WTC11 (cell line): ENCODE measurements around the gene AMPD3.

Experiments
- JUN ChIP-seq: sonication (generic); formaldehyde crosslinking; IDR thresholded peaks from 2 replicates; pipeline ENCODE4 v1.8.0; 2023; ENCODE audit warnings: mild to moderate bottlenecking, missing genetic modification reagents
- TF ChIP-seq, protein P1 (sequence below): fragments of 200-600 bp; IDR thresholded peaks from 2 replicates; pipeline ENCODE4 v1.8.0; 2022; ENCODE audit warnings: antibody characterized with exemption

DNA sequence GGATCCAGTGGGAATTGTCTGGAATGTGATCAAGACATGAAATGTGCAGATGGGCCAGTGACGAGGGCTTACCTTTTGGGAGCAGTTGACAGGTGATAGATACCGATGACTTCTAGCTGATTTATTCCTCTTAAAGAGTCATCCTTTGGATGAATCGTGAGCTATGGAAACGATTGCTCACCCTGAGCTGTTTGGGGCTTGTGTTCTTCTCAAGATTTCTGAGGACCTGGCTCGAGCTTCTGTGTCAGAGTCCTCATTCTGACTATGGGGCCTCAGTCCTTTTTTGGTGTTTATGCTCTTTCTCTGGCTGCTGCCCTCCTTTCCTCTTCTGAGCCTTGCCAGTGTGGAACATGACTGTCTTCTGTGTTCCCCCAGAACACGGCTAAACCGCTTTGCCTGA, 11.9 kb upstream of the AMPD3 start:
- TF ChIP-seq JUN = no peak
- TF ChIP-seq, protein P1, sequence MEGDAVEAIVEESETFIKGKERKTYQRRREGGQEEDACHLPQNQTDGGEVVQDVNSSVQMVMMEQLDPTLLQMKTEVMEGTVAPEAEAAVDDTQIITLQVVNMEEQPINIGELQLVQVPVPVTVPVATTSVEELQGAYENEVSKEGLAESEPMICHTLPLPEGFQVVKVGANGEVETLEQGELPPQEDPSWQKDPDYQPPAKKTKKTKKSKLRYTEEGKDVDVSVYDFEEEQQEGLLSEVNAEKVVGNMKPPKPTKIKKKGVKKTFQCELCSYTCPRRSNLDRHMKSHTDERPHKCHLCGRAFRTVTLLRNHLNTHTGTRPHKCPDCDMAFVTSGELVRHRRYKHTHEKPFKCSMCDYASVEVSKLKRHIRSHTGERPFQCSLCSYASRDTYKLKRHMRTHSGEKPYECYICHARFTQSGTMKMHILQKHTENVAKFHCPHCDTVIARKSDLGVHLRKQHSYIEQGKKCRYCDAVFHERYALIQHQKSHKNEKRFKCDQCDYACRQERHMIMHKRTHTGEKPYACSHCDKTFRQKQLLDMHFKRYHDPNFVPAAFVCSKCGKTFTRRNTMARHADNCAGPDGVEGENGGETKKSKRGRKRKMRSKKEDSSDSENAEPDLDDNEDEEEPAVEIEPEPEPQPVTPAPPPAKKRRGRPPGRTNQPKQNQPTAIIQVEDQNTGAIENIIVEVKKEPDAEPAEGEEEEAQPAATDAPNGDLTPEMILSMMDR = no peak
